ENCODE data around the gene BORA. TPM values are rescaled to one million over a fixed set of nuclear protein-coding genes. Genes with fewer than 3 reads are reported as not detected.
"Not testable (repeated sequence)": the region's sequence is repeated elsewhere in the genome, so short reads cannot be mapped to it uniquely, and the experiment has no call there.

Gene BORA
- total RNA-seq, 6 experiments from 2014 or later = 0.79 to 4.4 (median 1.0) TPM

GRCh38 chr13:72696579-72696978, 31.1 kb upstream of the BORA start:
- DNase-seq = no peak
- Histone ChIP-seq H3K4me1 (no peaks in the 10 kb centered on the region), H3K36me3 (no peaks in the 10 kb centered on the region), H3K27ac (no peak overlapping the region), H3K27me3 (peaks cover 0 to 5% of the 10 kb centered on the region in 2 donors), H3K9me3 (no peaks in the 10 kb centered on the region), H3K4me3 (no peak overlapping the region)
- intact Hi-C loops (cut with DNase I) = no loop called here
- 0% methylated on average over 1 of the region's 1 CpG for WGBS (ENCODE audit: insufficient coverage, low coverage, low lambda C conversion rate, missing lambda C conversion rate)
- ATAC-seq = no peak
- TF ChIP-seq POLR2A (IDR thresholded peaks at IDR 0.05) (no peak), CTCF (IDR thresholded peaks at IDR 0.05) (peak; percentile 19 to 42 (median 38))

GRCh38 chr13:72698164-72698563, 29.6 kb upstream of the BORA start:
- no peaks in the 10 kb centered on the region for H3K36me3 ChIP-seq
- ATAC-seq = no peak
- no peak overlapping the region for H3K4me3 ChIP-seq
- no peak overlapping the region for H3K27ac ChIP-seq
- intact Hi-C loops (cut with DNase I) = no loop called here
- no peaks in the 10 kb centered on the region for H3K4me1 ChIP-seq
- WGBS (ENCODE audit: insufficient coverage, low coverage, low lambda C conversion rate, missing lambda C conversion rate) = 41% methylated on average over 2 of the region's 2 CpGs
- TF ChIP-seq CTCF (IDR thresholded peaks at IDR 0.05) (no peak), POLR2A (IDR thresholded peaks at IDR 0.05) (no peak)
- peaks cover 0 to 5% of the 10 kb centered on the region in 2 donors for H3K27me3 ChIP-seq
- DNase-seq = no peak
- H3K9me3 ChIP-seq = no peaks in the 10 kb centered on the region

GRCh38 chr13:72700509-72700908, 27.2 kb upstream of the BORA start:
- Histone ChIP-seq H3K27ac (no peak overlapping the region), H3K36me3 (no peaks in the 10 kb centered on the region), H3K9me3 (no peaks in the 10 kb centered on the region), H3K27me3 (peaks cover 0 to 5% of the 10 kb centered on the region in 2 donors), H3K4me1 (no peaks in the 10 kb centered on the region), H3K4me3 (no peak overlapping the region)
- no peak for TF ChIP-seq CTCF (IDR thresholded peaks at IDR 0.05)
- TF ChIP-seq POLR2A (IDR thresholded peaks at IDR 0.05) = no peak
- WGBS (ENCODE audit: insufficient coverage, low coverage, low lambda C conversion rate, missing lambda C conversion rate) = no CpG with 5 or more reads among the region's 1 CpG
- intact Hi-C loops (cut with DNase I) = no loop called here
- no peak for DNase-seq
- no peak for ATAC-seq

- no peak overlapping the region for H3K4me3 ChIP-seq
- no peaks in the 10 kb centered on the region for H3K36me3 ChIP-seq
- H3K27me3 ChIP-seq = no peaks in the 10 kb centered on the region
- no peak for ATAC-seq
- DNase-seq = no peak
- TF ChIP-seq POLR2A (IDR thresholded peaks at IDR 0.05) (no peak), CTCF (IDR thresholded peaks at IDR 0.05) (no peak)
- intact Hi-C loops (cut with DNase I) = no loop called here
- H3K27ac ChIP-seq = no peak overlapping the region
- H3K9me3 ChIP-seq = no peaks in the 10 kb centered on the region
- 55% methylated on average over 3 of the region's 3 CpGs for WGBS (ENCODE audit: insufficient coverage, low coverage, low lambda C conversion rate, missing lambda C conversion rate)
- no peaks in the 10 kb centered on the region for H3K4me1 ChIP-seq
Measured at GRCh38 chr13:72716776-72717175, 10.9 kb upstream of the BORA start.

GRCh38 chr13:72726185-72726584, 1.5 kb upstream of the BORA start:
- H3K9me3 ChIP-seq; intact Hi-C loops (cut with DNase I); H3K36me3 ChIP-seq; DNase-seq; ATAC-seq; H3K27ac ChIP-seq; H3K27me3 ChIP-seq: not testable (repeated sequence)
- peak overlapping the region in 2 of 3 donors; percentile 89 to 95 for H3K4me3 ChIP-seq
- WGBS (ENCODE audit: insufficient coverage, low coverage, low lambda C conversion rate, missing lambda C conversion rate) = 90% methylated on average over 12 of the region's 15 CpGs
- peaks cover 0 to 11% (median 4%) of the 10 kb centered on the region in 4 donors for H3K4me1 ChIP-seq
